HCT116 (cell line): ENCODE measurements around the gene PFKP. TPM values are rescaled to one million over a fixed set of nuclear protein-coding genes. Genes with fewer than 3 reads are reported as not detected.

Experiments used
- ATAC-seq: fragments of 200-7000 bp; cut with Tn5 transposase; 2 replicates; pipeline ENCODE4 v1.9.1; 2020; ENCODE audit warnings: mild to moderate bottlenecking, moderate library complexity
- BruUV-seq: library from RNA; stranded (reverse); fragments of 400-500 nt; replicated peaks from 2 replicates; lab custom pipeline; 2021; lab: Mats Ljungman, UMichigan
- CTCF ChIA-PET: fragments of 300-600 bp; sonication (Branson Sonifier 250); formaldehyde crosslinking; loops from one replicate; lab custom pipeline; 2021; ENCODE audit warnings: antibody characterized with exemption; lab: Charles Lee
- POLR2A ChIA-PET: fragments of 300-600, 350-600 bp; sonication (Branson Sonifier 250); formaldehyde crosslinking; loops from one replicate; lab custom pipeline; 2021; ENCODE audit warnings: antibody characterized with exemption; lab: Charles Lee
- RAD21 ChIA-PET, 2 experiments: fragments of 300-600 bp; sonication (Branson Sonifier 250); formaldehyde crosslinking; loops; one replicate each; lab custom pipeline; 2023; ENCODE audit warnings: low total read pairs in 2 of 2; ENCODE audit not compliant: uncharacterized antibody in 2 of 2, unreplicated experiment in 2 of 2, low non-redundant PET in 1 of 2; lab: Charles Lee
- DNase-seq: peaks from one replicate; pipeline ENCODE4 v3.0.0-alpha.2; 2010; ENCODE audit warnings: low read depth, low spot score
- H2AFZ ChIP-seq: fragments of 200-600 bp; shearing (Covaris generic), sonication (generic); 2 replicates; pipeline ENCODE4 v1.6.1; 2017; ENCODE audit warnings: low read depth, mixed run types, mixed read lengths, antibody characterized with exemption, low read length; ENCODE audit not compliant: poor library complexity, severe bottlenecking
- H3K27ac ChIP-seq: 2 replicates; pipeline ENCODE4 v1.5.1; 2012; ENCODE audit warnings: low read depth, low read length
- H3K27me3 ChIP-seq: fragments of 200-600 bp; sonication (generic); 2 replicates; pipeline ENCODE4 v1.6.1; 2016; ENCODE audit warnings: mixed run types, low read length, mixed read lengths; ENCODE audit not compliant: insufficient read depth
- H3K36me3 ChIP-seq, 2 experiments: fragments of 200-500 bp in 1 of 2; fragments of 200-600 bp in 1 of 2; sonication (Bioruptor generic) in 1 of 2; sonication (generic) in 1 of 2; 2 replicates each; pipeline versions ENCODE4 v1.5.1 to v1.6.1; 2014 to 2016; ENCODE audit warnings: low read length in 2 of 2, inconsistent platforms in 1 of 2, mixed read lengths in 1 of 2, mixed run types in 1 of 2; ENCODE audit not compliant: insufficient read depth in 2 of 2, control insufficient read depth in 1 of 2
- H3K4me1 ChIP-seq, 2 experiments: fragments of 200-600 bp in 1 of 2; sonication (generic) in 1 of 2; 2 replicates each; pipeline versions ENCODE4 v1.5.1 to v1.6.1; 2012 to 2017; ENCODE audit warnings: low read length in 2 of 2, inconsistent platforms in 1 of 2, mild to moderate bottlenecking in 1 of 2, mixed read lengths in 1 of 2, mixed run types in 1 of 2, moderate library complexity in 1 of 2; ENCODE audit not compliant: insufficient read depth in 2 of 2, control insufficient read depth in 1 of 2
- H3K4me2 ChIP-seq: fragments of 200-600 bp; sonication (generic); 2 replicates; pipeline ENCODE4 v1.6.1; 2017; ENCODE audit warnings: mixed run types, low read length, mixed read lengths
- H3K4me3 ChIP-seq, 2 experiments: fragments of 200-600 bp in 1 of 2; sonication (generic) in 1 of 2; replicated peaks in 1 of 2; 2 replicates each; pipeline ENCODE4 v1.5.1; 2011 to 2016; ENCODE audit warnings: low read length in 2 of 2, control low read depth in 1 of 2, low read depth in 1 of 2, mild to moderate bottlenecking in 1 of 2, mixed read lengths in 1 of 2, mixed run types in 1 of 2
- H3K79me2 ChIP-seq: fragments of 200-600 bp; sonication (generic); 2 replicates; pipeline ENCODE4 v1.6.1; 2017; ENCODE audit warnings: mild to moderate bottlenecking, mixed run types, low read length, moderate library complexity, mixed read lengths; ENCODE audit not compliant: insufficient read depth
- H3K9ac ChIP-seq: fragments of 200-600 bp; sonication (generic); 2 replicates; pipeline ENCODE4 v1.6.1; 2016; ENCODE audit warnings: low read length, mixed read lengths
- H3K9me2 ChIP-seq: fragments of 200-600 bp; sonication (generic), shearing (Covaris generic); 2 replicates; pipeline ENCODE4 v1.6.1; 2017; ENCODE audit warnings: mixed run types, mild to moderate bottlenecking, moderate library complexity; ENCODE audit not compliant: insufficient read depth
- H3K9me3 ChIP-seq, 2 experiments: fragments of 200-500 bp in 1 of 2; fragments of 200-600 bp in 1 of 2; sonication (Bioruptor generic) in 1 of 2; sonication (generic) in 1 of 2; 2 replicates each; pipeline ENCODE4 v1.6.1; 2014 to 2017; ENCODE audit warnings: low read length in 2 of 2, mixed read lengths in 2 of 2, inconsistent platforms in 1 of 2, low read depth in 1 of 2, mild to moderate bottlenecking in 1 of 2, mixed run types in 1 of 2, moderate library complexity in 1 of 2; ENCODE audit not compliant: control insufficient read depth in 1 of 2, insufficient read depth in 1 of 2
- H4K20me1 ChIP-seq: fragments of 200-600 bp; sonication (generic), shearing (Covaris generic); 2 replicates; pipeline ENCODE4 v1.6.1; 2017; ENCODE audit warnings: mixed run types, mild to moderate bottlenecking, moderate library complexity; ENCODE audit not compliant: insufficient read depth
- CBX3 ChIP-seq: IDR thresholded peaks from 2 replicates; pipeline ENCODE4 v1.6.1; 2012; ENCODE audit warnings: low read depth
- CEBPB ChIP-seq: IDR thresholded peaks from 2 replicates; pipeline ENCODE4 v1.6.1; 2012; ENCODE audit warnings: low read depth
- ELF1 ChIP-seq: IDR thresholded peaks from 2 replicates; pipeline ENCODE4 v1.6.1; 2012; ENCODE audit warnings: low read depth, borderline replicate concordance
- EZH2 ChIP-seq: fragments of 200-600 bp; sonication (generic); IDR thresholded peaks from 2 replicates; pipeline ENCODE4 v1.6.1; 2017; ENCODE audit warnings: antibody characterized with exemption, mixed run types
- EZH2phosphoT487 ChIP-seq: fragments of 200-600 bp; IDR thresholded peaks from 2 replicates; pipeline ENCODE4 v1.6.1; 2018; ENCODE audit warnings: antibody characterized with exemption, borderline replicate concordance
- FOSL1 ChIP-seq: IDR thresholded peaks from 2 replicates; pipeline ENCODE4 v1.6.1; 2012; ENCODE audit warnings: low read depth
- JUND ChIP-seq: IDR thresholded peaks from 2 replicates; pipeline ENCODE4 v1.6.1; 2012
- SIN3A ChIP-seq: IDR thresholded peaks from 2 replicates; pipeline ENCODE4 v1.6.1; 2012; ENCODE audit warnings: low read depth
- TCF7L2 ChIP-seq: IDR thresholded peaks from 2 replicates; pipeline ENCODE4 v1.7.0; 2011; ENCODE audit warnings: borderline replicate concordance, inconsistent platforms; ENCODE audit not compliant: insufficient read depth, insufficient read length; ENCODE audit errors: extremely low read depth
- ZBTB33 ChIP-seq: IDR thresholded peaks from 2 replicates; pipeline ENCODE4 v1.6.1; 2011; ENCODE audit warnings: mild to moderate bottlenecking, low read length, moderate library complexity; ENCODE audit not compliant: insufficient replicate concordance; ENCODE audit errors: extremely low read depth
- ZNF274 ChIP-seq: fragments of 200-500 bp; sonication (Bioruptor generic); IDR thresholded peaks from 2 replicates; pipeline ENCODE4 v1.6.1; 2014; ENCODE audit warnings: mild to moderate bottlenecking, low read depth, low read length, inconsistent platforms
- intact Hi-C: fragments of 100-400 bp; cut with micrococcal nuclease; formaldehyde crosslinking; loops from 2 replicates; pipeline ENCODE4 v1.10.0; 2022
- total RNA-seq: library from RNA; stranded (reverse); gene quantifications from one replicate; pipeline ENCODE4 v1.2.1, GENCODE V29; 2021; ENCODE audit not compliant: unreplicated experiment
- TF ChIP-seq, protein P1 (sequence below): IDR thresholded peaks from 2 replicates; pipeline ENCODE4 v1.6.1; 2012
- TF ChIP-seq, protein P2 (sequence below): IDR thresholded peaks from 2 replicates; pipeline ENCODE4 v1.6.1; 2012

PFKP gene
- total RNA-seq, 1 experiment from 2014 or later = 237 TPM

- H3K27me3 ChIP-seq = no peaks in the 10 kb centered on the region
- RAD21 ChIA-PET = no interaction called here
- POLR2A ChIA-PET = no interaction called here
These were observed 101.9 kb downstream of the PFKP start for GRCh38 chr10:3169271-3169670.

DNA sequence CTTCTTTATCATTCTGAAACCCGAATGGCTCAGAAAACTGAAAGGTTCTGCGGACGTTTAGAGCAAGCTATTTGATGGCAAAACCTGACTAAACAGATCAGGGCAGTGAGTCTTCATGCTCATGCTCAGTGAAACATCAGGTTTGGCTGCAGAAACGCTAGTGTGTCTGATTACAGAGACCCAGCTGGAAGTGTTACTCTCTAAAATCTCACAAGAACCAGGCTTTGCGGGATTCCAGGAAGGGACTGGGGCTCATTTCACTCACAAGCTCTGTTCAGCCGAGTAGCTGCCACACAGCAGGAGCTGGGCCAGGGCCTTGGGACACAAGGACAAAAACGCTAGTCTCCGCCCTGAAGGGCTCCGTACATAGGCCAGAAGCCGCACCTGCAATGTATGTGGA is 102.3 kb downstream of the PFKP start:
- RAD21 ChIA-PET = no interaction called here
- Histone ChIP-seq H3K36me3 (peaks cover 17 to 42% of the 10 kb centered on the region in 2 experiments), H3K9ac (no peak overlapping the region), H3K79me2 (peaks cover 30% of the 10 kb centered on the region), H3K27ac (no peak overlapping the region), H3K27me3 (no peaks in the 10 kb centered on the region), H2AFZ (no peak overlapping the region), H3K9me3 (no peaks in the 10 kb centered on the region), H3K4me2 (no peak overlapping the region), H3K4me3 (no peak overlapping the region), H3K9me2 (no peaks in the 10 kb centered on the region), H3K4me1 (peaks cover 0 to 22% of the 10 kb centered on the region in 2 experiments; a peak in 3 of 4 replicates), H4K20me1 (no peaks in the 10 kb centered on the region)
- CTCF ChIA-PET = no interaction called here
- intact Hi-C loops = no loop called here
- POLR2A ChIA-PET = no interaction called here
- DNase-seq = no peak
- ATAC-seq = no peak
- BruUV-seq = no TSS peak
- TF ChIP-seq SIN3A = no peak
- no peak for TF ChIP-seq ZBTB33
- TF ChIP-seq JUND = no peak
- TF ChIP-seq EZH2 = no peak
- TF ChIP-seq, protein P1, sequence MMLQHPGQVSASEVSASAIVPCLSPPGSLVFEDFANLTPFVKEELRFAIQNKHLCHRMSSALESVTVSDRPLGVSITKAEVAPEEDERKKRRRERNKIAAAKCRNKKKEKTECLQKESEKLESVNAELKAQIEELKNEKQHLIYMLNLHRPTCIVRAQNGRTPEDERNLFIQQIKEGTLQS = no peak
- no peak for TF ChIP-seq ZNF274
- no peak for TF ChIP-seq ELF1
- no peak for TF ChIP-seq TCF7L2
- no peak for TF ChIP-seq EZH2phosphoT487
- no peak for TF ChIP-seq CEBPB
- TF ChIP-seq, protein P2, sequence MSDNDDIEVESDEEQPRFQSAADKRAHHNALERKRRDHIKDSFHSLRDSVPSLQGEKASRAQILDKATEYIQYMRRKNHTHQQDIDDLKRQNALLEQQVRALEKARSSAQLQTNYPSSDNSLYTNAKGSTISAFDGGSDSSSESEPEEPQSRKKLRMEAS = no peak
- TF ChIP-seq CBX3 = no peak

More at GRCh38 chr10:3169271-3169670, 101.9 kb downstream of the PFKP start:
- no peak for ATAC-seq
- no TSS peak for BruUV-seq
- no peak overlapping the region for H3K4me2 ChIP-seq
- no peaks in the 10 kb centered on the region for H4K20me1 ChIP-seq
- H3K4me3 ChIP-seq = no peak overlapping the region
- TF ChIP-seq FOSL1 (no peak), ZBTB33 (no peak), EZH2 (no peak), JUND (no peak), SIN3A (no peak)
- intact Hi-C loops = no loop called here
- peaks cover 30% of the 10 kb centered on the region for H3K79me2 ChIP-seq
- H3K9ac ChIP-seq = no peak overlapping the region
- no peaks in the 10 kb centered on the region for H3K9me3 ChIP-seq
- DNase-seq = no peak
- H3K36me3 ChIP-seq = peaks cover 20 to 44% of the 10 kb centered on the region in 2 experiments
- H3K27ac ChIP-seq = no peak overlapping the region
- peaks cover 0 to 22% of the 10 kb centered on the region in 2 experiments; a peak in 3 of 4 replicates for H3K4me1 ChIP-seq
- H3K9me2 ChIP-seq = no peaks in the 10 kb centered on the region
- CTCF ChIA-PET = no interaction called here
- no peak overlapping the region for H2AFZ ChIP-seq
